HG02973 (cell line): ENCODE data around the gene CNTN3.

Experiments used
- ATAC-seq: cut with Tn5 transposase; IDR thresholded peaks from one replicate; pipeline ENCODE4 v1.9.1; 2021; ENCODE audit warnings: moderate library complexity; ENCODE audit not compliant: unreplicated experiment

Gene CNTN3

GRCh38 chr3:74614107-74614967, at the start of gene CNTN3:
CNTN3 (minus strand) TSS chr3:74614659; CDS start chr3:74521112, 93,547 bp downstream.
- ATAC-seq = no peak

DNA sequence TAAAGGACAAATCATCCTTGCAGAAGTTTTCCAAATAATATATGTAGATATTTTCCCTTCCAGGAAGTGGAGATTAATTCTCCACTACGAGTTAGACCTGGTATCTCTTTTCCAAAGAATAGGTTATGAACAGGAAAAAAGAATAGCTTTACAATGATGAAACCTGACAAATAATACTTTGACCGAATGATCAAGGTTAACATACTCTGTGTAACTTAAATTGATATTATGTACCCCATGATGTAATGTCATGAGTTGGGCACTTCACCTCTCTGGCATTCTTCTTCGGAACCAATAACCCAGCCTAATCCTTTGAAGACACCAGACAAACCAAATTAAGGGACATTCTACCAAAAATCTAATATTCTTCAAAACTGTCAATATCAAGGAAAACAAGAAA, 48.7 kb upstream of the CNTN3 start:
- ATAC-seq = no peak

DNA sequence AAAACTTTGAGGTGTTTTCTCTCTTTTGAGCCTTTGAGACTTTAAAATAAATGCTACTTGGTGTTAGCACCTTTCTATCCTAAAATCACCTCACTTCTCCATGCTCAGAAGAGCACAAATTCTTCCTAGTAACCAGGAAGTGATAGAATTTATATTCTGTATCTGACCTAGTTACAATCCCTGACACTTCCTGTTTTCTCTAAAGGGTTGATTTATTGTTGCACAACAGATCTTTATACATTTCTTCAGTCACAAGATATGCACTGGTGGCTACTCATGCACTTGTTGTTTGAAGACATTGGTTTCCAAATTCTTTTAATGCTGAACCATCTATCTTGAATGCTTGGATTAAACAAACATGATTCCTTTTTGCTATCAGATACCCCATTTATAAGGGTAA, 47.2 kb upstream of the CNTN3 start:
- no peak for ATAC-seq

- ATAC-seq = no peak
Measured at GRCh38 chr3:74651885-74652284, 37.4 kb upstream of the CNTN3 start.

DNA sequence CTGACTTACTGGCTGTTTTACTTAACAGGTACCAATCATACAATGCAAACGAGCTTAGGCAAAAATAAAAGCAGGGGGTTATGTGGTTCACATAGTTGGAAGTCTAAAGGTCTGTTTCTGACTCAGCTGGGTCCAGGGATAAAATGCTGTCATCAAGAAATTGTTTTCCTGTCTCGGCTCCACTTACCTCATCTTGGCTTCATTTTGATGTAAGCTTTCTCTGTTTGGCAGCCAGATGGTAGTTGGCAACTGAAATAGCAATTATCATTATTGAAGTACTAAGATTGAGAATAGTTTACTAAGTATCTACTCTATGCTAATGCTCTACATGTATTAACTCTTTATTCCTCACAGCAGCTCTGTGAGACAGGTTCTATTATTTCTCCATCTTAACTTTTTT, 36.8 kb upstream of the CNTN3 start:
- no peak for ATAC-seq

- ATAC-seq = no peak
Measured at GRCh38 chr3:74648107-74648506, 33.6 kb upstream of the CNTN3 start.

- ATAC-seq = no peak
Measured at GRCh38 chr3:74646094-74646493, 31.6 kb upstream of the CNTN3 start.

GRCh38 chr3:74643636-74644035, 29.2 kb upstream of the CNTN3 start:
- no peak for ATAC-seq

- ATAC-seq = no peak
Measured at GRCh38 chr3:74642876-74643275, 28.4 kb upstream of the CNTN3 start.

DNA sequence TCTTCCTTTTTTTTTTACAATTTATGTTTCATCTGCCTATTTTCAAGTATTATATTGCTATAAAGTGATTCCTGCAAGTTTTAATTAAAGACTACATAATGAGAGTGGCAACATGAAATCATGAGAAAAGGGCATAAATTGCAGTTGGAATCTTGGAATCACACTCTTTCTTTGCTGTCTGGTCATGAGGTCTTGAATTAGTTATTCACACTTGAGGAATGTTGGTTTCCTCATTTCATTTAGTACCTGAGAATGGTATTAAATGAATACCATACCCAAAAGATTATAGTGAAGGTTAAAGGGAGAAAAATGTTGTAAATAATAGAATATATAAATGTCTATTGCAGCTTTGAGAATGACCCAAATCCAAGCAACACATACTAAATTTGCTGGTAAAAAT, 25.8 kb upstream of the CNTN3 start:
- ATAC-seq = no peak

DNA sequence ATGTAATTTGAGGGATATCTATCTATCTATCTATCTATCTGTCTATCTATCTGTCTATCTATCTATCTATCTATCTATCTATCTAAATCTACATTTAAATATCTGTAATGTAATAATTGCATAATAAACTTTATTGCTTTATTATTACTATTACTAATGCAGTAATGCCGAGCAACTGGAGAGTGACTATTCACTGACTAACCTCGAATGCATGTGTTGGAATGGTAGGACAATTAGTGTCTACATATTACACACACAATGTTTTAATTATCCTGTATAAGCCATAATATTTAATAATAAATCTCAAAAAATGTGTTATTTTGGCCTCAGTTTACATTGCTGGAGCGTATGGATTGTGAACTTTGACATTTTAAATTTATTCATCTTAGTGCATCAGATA, 25.2 kb upstream of the CNTN3 start:
- no peak for ATAC-seq

GRCh38 chr3:74636981-74637380, 22.5 kb upstream of the CNTN3 start:
- ATAC-seq = no peak

DNA sequence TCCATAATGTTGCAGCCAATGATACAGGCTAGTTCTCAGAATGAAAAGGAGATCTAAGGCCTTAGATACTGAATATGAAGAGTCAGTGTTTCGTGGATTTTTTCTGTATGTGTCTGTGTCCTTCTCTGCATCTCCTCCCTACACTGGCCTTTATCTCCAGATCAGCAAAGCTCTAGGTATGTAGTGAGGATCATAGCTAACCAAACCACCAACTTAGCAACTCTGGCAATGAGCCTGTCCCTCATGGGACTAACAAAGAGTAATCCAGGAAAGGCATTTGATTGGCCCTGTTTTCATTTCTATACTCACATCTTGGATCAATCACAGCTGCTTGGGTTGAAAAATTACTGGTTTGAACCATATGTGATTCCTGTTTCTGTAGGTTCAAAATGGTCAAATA, 18.6 kb upstream of the CNTN3 start:
- no peak for ATAC-seq

- ATAC-seq = no peak
Measured at GRCh38 chr3:74631351-74632140, 17.1 kb upstream of the CNTN3 start.

DNA sequence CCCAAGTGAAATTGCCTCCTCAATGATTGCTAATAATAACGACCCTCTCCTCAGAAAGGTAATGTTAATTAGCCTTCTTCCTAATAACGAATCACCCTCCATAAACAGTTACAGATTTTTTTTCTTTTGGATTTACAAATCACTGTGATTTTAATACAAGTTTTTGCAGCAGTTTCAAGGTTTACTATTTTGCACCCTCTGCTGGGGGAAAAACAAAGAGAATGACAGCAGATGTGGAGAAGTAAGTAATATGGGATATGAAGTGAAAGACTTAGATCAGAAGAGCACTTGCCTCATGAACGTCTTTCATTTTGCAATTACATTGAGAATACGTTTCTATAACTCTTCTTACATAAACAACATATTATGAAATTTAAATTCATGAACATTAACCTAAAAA, 16.1 kb upstream of the CNTN3 start:
- ATAC-seq = no peak

DNA sequence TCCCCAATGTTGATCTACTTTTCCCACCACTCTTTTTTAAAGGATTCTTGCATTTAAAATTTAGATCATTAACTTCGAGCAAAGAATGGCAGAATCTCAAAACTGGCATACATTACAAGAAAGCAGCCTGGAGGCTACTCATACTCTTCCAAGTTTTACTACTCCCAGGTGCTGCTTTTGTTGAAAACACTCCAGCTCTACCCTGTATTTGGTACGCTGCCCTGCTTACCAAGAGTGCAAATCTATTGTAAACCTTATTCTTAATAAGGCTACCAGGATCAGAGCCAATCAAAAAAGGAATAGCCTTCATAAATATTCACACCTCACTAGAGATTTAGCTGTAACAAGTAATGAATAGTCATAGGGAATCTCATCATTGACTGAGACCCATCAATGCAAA, 11.6 kb upstream of the CNTN3 start:
- ATAC-seq = no peak

DNA sequence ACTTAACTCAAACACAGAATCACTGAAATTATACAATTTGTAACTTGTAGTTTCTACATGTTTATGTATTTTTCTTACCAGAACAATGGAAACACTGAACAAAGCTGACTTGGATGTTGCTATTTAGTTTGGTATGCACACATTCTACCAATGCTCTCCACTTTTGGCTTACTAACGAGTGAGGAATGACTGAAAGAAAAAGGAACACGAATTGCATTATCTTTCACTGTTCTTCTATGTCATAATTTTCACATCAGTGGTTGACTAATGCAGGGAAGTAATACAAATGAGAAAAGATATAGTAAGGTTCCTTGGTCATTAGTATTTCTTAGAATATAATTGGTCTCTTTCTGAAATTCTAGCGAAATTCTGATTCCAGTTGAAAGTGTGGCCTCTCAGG, 9.8 kb upstream of the CNTN3 start:
- no peak for ATAC-seq

- no peak for ATAC-seq
Measured at GRCh38 chr3:74623261-74623836, 8.9 kb upstream of the CNTN3 start.

DNA sequence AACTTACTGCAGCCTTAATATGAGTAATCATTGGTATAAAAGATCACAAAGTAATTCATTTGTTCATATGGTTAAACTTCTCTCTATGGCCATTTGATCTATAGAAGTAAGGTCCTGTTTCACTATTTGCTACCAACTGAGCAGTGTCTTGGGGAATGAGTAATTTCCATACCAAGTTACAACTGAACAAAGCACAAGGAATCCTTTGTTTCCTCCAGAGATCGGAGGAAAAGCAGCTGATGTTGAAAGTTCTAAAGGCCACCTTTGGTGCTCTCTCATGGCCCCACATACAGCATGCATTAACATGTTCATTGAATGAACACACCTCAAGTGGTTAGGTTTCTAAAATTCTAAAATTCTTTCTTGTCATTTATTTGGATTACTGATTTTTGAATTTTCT, 7.1 kb upstream of the CNTN3 start:
- no peak for ATAC-seq

- no peak for ATAC-seq
Measured at GRCh38 chr3:74617776-74618175, 3.3 kb upstream of the CNTN3 start.

- ATAC-seq = no peak
Measured at GRCh38 chr3:74613521-74614106, 845 bp downstream of the CNTN3 start.

DNA sequence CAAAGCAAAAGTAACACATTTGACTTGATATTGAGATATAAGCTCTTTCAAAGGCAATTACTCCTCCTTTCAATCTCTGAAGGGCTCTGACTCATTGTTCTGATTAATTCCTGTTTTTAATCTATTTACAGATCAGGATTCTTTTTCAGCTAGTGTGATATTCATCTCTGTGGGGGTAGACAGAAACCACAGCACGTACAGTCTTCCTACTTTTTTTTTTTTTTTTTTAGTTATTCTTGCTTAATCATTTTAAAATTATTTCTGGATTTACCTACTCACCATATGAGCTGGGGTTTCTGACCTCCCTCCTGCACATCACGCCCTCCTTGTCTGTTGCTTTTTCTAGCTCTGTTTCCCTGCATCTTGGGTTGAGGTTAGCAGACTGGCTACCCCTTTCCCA, 1.4 kb downstream of the CNTN3 start:
- ATAC-seq = no peak
